ENCODE results near the gene PIK3CB. TPM values are rescaled to one million over a fixed set of nuclear protein-coding genes. Genes with fewer than 3 reads are reported as not detected.

Gene PIK3CB
- total RNA-seq, 1 experiment from 2014 or later, result 35.6 TPM

DNA sequence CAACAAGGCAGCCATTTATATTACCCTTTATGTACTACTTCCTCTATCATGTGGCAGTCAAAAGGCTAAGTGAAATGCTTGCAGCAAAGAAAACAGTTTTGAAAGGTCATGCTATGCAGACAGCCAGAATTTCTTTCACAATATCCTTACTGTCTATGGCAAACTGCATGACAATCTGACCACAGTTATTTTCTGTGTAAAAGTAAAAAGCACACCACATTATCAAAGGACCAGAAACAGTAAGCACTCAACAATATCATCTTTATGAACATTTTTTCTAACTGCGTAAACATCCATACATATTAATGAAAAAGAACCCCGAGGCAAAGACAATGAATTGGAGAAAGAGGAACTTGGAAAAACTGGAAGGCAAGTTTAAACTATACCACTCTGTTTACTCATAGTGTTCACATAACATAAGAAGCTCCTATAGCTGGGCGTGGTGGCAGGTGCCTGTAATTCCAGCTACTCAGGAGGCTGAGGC lies 47.9 kb downstream of the PIK3CB start:
- peaks cover 3 to 4% of the 10 kb centered on the region in 2 experiments; a peak in 2 of 5 replicates for H3K9me3 Mint-ChIP-seq
- no peak overlapping the region for H3K9ac ChIP-seq (ENCODE audit: extremely low read depth, insufficient read length, low read length)
- no peak for DNase-seq
- no peak overlapping the region for H2AFZ ChIP-seq (ENCODE audit: low read length)
- H2BK120ac ChIP-seq (ENCODE audit: low read depth, low read length, poor library complexity, severe bottlenecking), result no peak overlapping the region
- H2AK5ac ChIP-seq (ENCODE audit: insufficient read length, low read length), result no peak overlapping the region
- H3K27me3 Mint-ChIP-seq (ENCODE audit: low read depth), result no peaks in the 10 kb centered on the region
- no peak overlapping the region for H2BK15ac ChIP-seq (ENCODE audit: low read depth, low read length)
- H4K20me1 ChIP-seq (ENCODE audit: control insufficient read depth, insufficient read depth, insufficient read length), result no peaks in the 10 kb centered on the region
- H3K4me3 Mint-ChIP-seq, result no peak overlapping the region
- H3K23ac ChIP-seq (ENCODE audit: insufficient read length, low read depth, low read length), result no peak overlapping the region
- H3K23me2 ChIP-seq (ENCODE audit: insufficient read length, low read depth, low read length, poor library complexity, severe bottlenecking), result no peaks in the 10 kb centered on the region
- H4K91ac ChIP-seq (ENCODE audit: insufficient read length, low read depth, low read length), result no peak overlapping the region
- no peak overlapping the region for H2BK20ac ChIP-seq (ENCODE audit: low read depth, low read length, poor library complexity, severe bottlenecking)
- H3K36me3 Mint-ChIP-seq (ENCODE audit: insufficient read depth in 1 of 3, low read depth in 3 of 3), result peaks cover 21 to 34% (median 22%) of the 10 kb centered on the region in 3 experiments
- H3T11ph ChIP-seq (ENCODE audit: low read length), result no peak overlapping the region
- no peaks in the 10 kb centered on the region for H3K4me1 ChIP-seq (ENCODE audit: insufficient read depth, low read length)
- H2BK5ac ChIP-seq (ENCODE audit: insufficient read length, low read length), result no peak overlapping the region
- peaks cover 3% of the 10 kb centered on the region for H3K79me1 ChIP-seq (ENCODE audit: insufficient read depth, low read depth, low read length, poor library complexity, severe bottlenecking)
- no peaks in the 10 kb centered on the region for H3K27me3 ChIP-seq (ENCODE audit: insufficient read depth, low read length)
- no peak overlapping the region for H3K56ac ChIP-seq (ENCODE audit: insufficient read length, low read depth, low read length)
- TF ChIP-seq, protein P1, sequence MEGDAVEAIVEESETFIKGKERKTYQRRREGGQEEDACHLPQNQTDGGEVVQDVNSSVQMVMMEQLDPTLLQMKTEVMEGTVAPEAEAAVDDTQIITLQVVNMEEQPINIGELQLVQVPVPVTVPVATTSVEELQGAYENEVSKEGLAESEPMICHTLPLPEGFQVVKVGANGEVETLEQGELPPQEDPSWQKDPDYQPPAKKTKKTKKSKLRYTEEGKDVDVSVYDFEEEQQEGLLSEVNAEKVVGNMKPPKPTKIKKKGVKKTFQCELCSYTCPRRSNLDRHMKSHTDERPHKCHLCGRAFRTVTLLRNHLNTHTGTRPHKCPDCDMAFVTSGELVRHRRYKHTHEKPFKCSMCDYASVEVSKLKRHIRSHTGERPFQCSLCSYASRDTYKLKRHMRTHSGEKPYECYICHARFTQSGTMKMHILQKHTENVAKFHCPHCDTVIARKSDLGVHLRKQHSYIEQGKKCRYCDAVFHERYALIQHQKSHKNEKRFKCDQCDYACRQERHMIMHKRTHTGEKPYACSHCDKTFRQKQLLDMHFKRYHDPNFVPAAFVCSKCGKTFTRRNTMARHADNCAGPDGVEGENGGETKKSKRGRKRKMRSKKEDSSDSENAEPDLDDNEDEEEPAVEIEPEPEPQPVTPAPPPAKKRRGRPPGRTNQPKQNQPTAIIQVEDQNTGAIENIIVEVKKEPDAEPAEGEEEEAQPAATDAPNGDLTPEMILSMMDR (conservative IDR thresholded peaks at IDR 0.05), result no peak
- no peak overlapping the region for H4K8ac ChIP-seq (replicated peaks; ENCODE audit: insufficient read length, low read depth, low read length)
- no peak overlapping the region for H3K4me2 ChIP-seq (ENCODE audit: insufficient read depth, insufficient read length, low read length)
- no peak overlapping the region for H3K18ac ChIP-seq (ENCODE audit: insufficient read length, low read depth, low read length)
- peak overlapping the region in 1 of 3 experiments; percentile 12; a peak in 1 of 7 replicates for H3K27ac Mint-ChIP-seq
- H2BK12ac ChIP-seq (ENCODE audit: insufficient read length, low read depth, low read length), result no peak overlapping the region
- no peak overlapping the region for H3K27ac ChIP-seq (ENCODE audit: insufficient read length, low read depth, low read length)
- no peak overlapping the region for H4K5ac ChIP-seq (ENCODE audit: insufficient read length, low read depth, low read length)
- H3K14ac ChIP-seq (ENCODE audit: insufficient read depth, low read length), result no peak overlapping the region
- H3K4ac ChIP-seq (ENCODE audit: low read depth, low read length), result no peak overlapping the region
- H3K9me3 ChIP-seq (ENCODE audit: control insufficient read depth, low read depth, low read length), result no peaks in the 10 kb centered on the region
- no peaks in the 10 kb centered on the region; the same call in 1 of the 2 replicates for H3K79me2 ChIP-seq (ENCODE audit: insufficient read depth, low read length)
- WGBS (ENCODE audit: extremely low coverage, insufficient read length, low lambda C conversion rate), result no CpG with 5 or more reads among the region's 3 CpGs
- H3K4me1 Mint-ChIP-seq, result peaks cover 3 to 8% of the 10 kb centered on the region in 2 experiments
